Prostate gland (tissue), 2 donors: Measurements from ENCODE around the gene PRELID1. TPM values are rescaled to one million over a fixed set of nuclear protein-coding genes. Genes with fewer than 3 reads are reported as not detected.

Source experiments
- DNase-seq: peaks from one replicate; pipeline ENCODE4 v3.0.0-alpha.2; 2019; ENCODE audit warnings: low spot score
- H3K27ac ChIP-seq, 2 donors: fragments of 200-600 bp; sonication (generic); 2 replicates each; pipeline ENCODE4 v1.5.1; 2017 to 2019
- H3K27me3 ChIP-seq: fragments of 200-600 bp; sonication (generic); replicated peaks from 2 replicates; pipeline ENCODE4 v1.5.1; 2019; ENCODE audit not compliant: insufficient read depth
- H3K36me3 ChIP-seq, 2 donors: fragments of 200-600 bp; sonication (generic); 1 replicate in 1 of 2; 2 replicates in 1 of 2; pipeline versions ENCODE4 v1.5.1 to v1.8.1; 2017 to 2019
- H3K4me1 ChIP-seq: fragments of 200-600 bp; sonication (generic); replicated peaks from 2 replicates; pipeline ENCODE4 v1.5.1; 2019
- H3K4me3 ChIP-seq, 2 donors: fragments of 200-600 bp; sonication (generic); 2 replicates each; pipeline ENCODE4 v1.5.1; 2017 to 2019
- H3K9me3 ChIP-seq: fragments of 200-600 bp; sonication (generic); 2 replicates; pipeline ENCODE4 v1.5.1; 2017
- CTCF ChIP-seq, 4 experiments: fragments of 200-600 bp in 2 of 4; fragments of 450-650 bp in 2 of 4; sonication (generic) in 2 of 4; IDR thresholded peaks; 1 replicate in 3 of 4; 2 replicates in 1 of 4; pipeline ENCODE4 v1.5.1; 2016 to 2019; ENCODE audit warnings: antibody characterized with exemption in 4 of 4, mild to moderate bottlenecking in 2 of 4, moderate library complexity in 2 of 4
- POLR2A ChIP-seq: fragments of 450-650 bp; IDR thresholded peaks from one replicate; pipeline ENCODE4 v1.6.1; 2016; ENCODE audit warnings: antibody characterized with exemption, mild to moderate bottlenecking
- POLR2AphosphoS5 ChIP-seq: sonication (generic); formaldehyde crosslinking; IDR thresholded peaks from one replicate; pipeline ENCODE4 v1.6.1; 2017; ENCODE audit warnings: antibody characterized with exemption
- WGBS: methylation state at CpG from one replicate; pipeline ENCODE4 v1.1.5; 2018; 5-methylcytosine and 5-hydroxymethylcytosine counted together
- intact Hi-C: fragments of 100-400 bp; cut with DNase I; formaldehyde crosslinking; loops from one replicate; pipeline ENCODE4 v1.14.2; 2022
- total RNA-seq, 2 donors: library from RNA; depleted of rRNA; stranded (reverse); fragments of >200 nt; gene quantifications; one replicate each; pipeline ENCODE4 v1.1.0, GENCODE V29; 2016

PRELID1 gene
- total RNA-seq, 2 donors from 2014 or later = 76.5 to 95.8 TPM

DNA sequence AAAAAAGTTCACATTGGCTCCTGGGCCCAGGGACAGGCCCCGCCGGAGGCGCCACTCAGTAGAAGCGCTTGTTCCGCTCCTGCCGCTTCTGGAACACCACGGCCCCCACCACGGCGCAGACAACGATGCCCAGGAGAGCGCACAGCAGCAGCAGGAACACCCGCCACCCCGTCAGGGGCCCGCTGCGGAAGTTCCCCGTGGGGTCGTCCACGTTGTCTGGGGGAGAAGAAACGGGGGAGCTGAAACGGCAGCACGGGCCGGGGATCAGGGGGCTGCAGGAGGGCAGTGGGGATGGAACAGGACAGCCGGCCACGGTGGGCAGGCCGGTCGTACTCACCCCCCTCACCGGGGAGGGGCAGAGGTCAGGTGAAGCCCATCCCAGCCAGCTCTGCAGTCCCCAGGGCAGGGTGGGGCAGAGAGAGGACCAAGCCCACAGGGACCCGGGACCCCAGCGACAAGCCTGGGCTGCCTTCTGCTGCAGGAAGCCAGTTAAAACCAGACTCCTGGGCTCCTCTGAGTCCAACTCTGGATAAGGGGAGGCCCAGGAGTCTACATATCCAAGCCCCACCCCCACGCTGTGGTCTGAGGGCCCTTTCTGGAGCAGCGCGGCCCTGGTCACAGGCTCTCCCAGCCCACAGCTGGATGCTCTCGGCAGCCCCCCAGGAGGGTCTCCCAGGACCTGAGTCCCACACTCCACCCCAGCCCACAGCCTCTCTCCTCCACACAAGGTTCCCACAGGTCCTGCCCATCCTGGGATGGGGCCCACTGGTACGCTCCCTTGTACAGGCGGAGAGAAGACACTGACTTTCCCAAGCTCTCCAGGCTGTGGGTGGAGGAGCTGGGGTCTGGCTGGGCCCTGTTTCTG is 28.7 kb downstream of the PRELID1 start:
- H3K27me3 ChIP-seq = no peaks in the 10 kb centered on the region
- no peak overlapping the region for H3K27ac ChIP-seq
- TF ChIP-seq CTCF (IDR thresholded peaks at IDR 0.05) = no peak
- TF ChIP-seq POLR2A = no peak
- TF ChIP-seq POLR2AphosphoS5 = no peak
- H3K4me1 ChIP-seq = no peaks in the 10 kb centered on the region
- intact Hi-C loops = no loop called here
- H3K4me3 ChIP-seq = no peak overlapping the region
- H3K36me3 ChIP-seq = peaks cover 3 to 30% of the 10 kb centered on the region in 2 donors
- DNase-seq = no peak
- H3K9me3 ChIP-seq = no peaks in the 10 kb centered on the region
- WGBS = 80% methylated on average over 35 of the region's 35 CpGs

GRCh38 chr5:177332896-177333260 is 29.3 kb downstream of the PRELID1 start:
- WGBS = 92% methylated on average over 13 of the region's 13 CpGs
- H3K36me3 ChIP-seq = peaks cover 6 to 35% of the 10 kb centered on the region in 2 donors
- no peak for DNase-seq
- H3K4me3 ChIP-seq = no peak overlapping the region
- H3K4me1 ChIP-seq = no peaks in the 10 kb centered on the region
- TF ChIP-seq POLR2A = no peak
- TF ChIP-seq CTCF (IDR thresholded peaks at IDR 0.05) = no peak
- no peak for TF ChIP-seq POLR2AphosphoS5
- H3K9me3 ChIP-seq = no peaks in the 10 kb centered on the region
- no peak overlapping the region for H3K27ac ChIP-seq
- intact Hi-C loops = no loop called here
- H3K27me3 ChIP-seq = no peaks in the 10 kb centered on the region

DNA sequence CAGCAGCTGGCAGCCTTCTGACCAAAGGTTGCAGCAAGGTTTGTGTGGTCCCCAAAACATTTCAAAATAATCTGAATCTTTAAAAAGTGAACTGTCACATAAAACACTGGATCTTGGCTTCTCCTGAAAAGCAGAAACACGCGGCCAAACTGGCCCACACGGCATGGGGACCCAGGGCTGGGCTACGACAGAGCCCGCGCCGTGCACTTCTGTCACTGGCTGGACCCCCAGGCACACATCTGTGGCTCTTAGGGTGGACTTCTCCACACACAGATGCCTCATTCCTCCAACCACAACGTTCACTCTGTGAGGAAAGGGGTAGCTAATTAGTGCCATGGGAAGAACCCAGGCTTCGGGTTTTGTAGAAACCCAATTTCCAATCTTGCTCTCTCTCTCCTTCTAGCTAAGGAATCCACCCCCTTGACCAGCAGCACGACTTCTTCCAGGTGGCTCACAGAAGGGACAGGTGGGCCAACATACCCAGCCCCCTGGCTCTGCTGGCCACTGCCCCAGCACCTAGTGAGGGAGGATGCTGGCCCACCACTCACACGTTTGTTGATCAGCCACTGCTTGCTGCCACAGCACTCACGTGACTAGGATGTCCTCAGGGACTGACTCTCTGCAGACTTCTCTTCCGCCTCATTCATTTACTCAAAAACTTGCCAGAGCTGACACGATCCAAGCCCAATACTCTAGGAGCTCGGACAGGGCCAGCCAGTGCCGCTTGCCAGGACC is 30.0 kb downstream of the PRELID1 start:
- Histone ChIP-seq H3K4me3 (no peak overlapping the region), H3K27ac (no peak overlapping the region), H3K27me3 (no peaks in the 10 kb centered on the region), H3K9me3 (no peaks in the 10 kb centered on the region), H3K4me1 (no peaks in the 10 kb centered on the region), H3K36me3 (peaks cover 6 to 35% of the 10 kb centered on the region in 2 donors)
- intact Hi-C loops = no loop called here
- 92% methylated on average over 16 of the region's 16 CpGs for WGBS
- DNase-seq = no peak
- no peak for TF ChIP-seq POLR2A
- no peak for TF ChIP-seq POLR2AphosphoS5
- TF ChIP-seq CTCF (IDR thresholded peaks at IDR 0.05) = no peak

DNA sequence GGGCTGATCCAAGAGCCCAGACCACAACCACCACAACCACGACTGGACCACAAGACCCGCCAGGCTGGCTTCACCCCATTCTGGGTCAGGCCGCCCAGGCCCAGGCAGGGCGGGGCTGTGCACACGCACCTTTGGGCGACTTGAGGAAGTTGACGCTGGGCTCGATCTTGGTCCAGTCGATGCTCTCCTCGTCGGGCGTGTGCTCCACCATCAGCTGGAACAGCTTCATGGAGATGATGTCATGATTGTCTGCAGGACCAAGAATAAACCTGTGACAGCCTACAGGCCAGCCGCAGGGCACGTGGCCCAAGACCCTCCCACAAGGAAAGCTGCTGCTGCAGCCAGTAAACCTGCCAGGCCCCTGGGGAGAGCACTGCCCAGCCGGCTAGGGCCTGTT is 30.6 kb downstream of the PRELID1 start:
- Histone ChIP-seq H3K4me1 (no peaks in the 10 kb centered on the region), H3K4me3 (no peak overlapping the region), H3K36me3 (peaks cover 6 to 35% of the 10 kb centered on the region in 2 donors), H3K9me3 (no peaks in the 10 kb centered on the region), H3K27ac (no peak overlapping the region), H3K27me3 (no peaks in the 10 kb centered on the region)
- TF ChIP-seq POLR2AphosphoS5 (no peak), CTCF (IDR thresholded peaks at IDR 0.05) (no peak), POLR2A (no peak)
- 78% methylated on average over 15 of the region's 15 CpGs for WGBS
- intact Hi-C loops = no loop called here
- no peak for DNase-seq
